ENCODE data around the gene ZNF469. TPM values are rescaled to one million over a fixed set of nuclear protein-coding genes. Genes with fewer than 3 reads are reported as not detected.
"Not testable (repeated sequence)": the region's sequence is repeated elsewhere in the genome, so short reads cannot be mapped to it uniquely, and the experiment has no call there.

Gene ZNF469
- total and polyA plus RNA-seq, 5 donors, result 0.84 to 1.9 (median 1.8) TPM

DNA sequence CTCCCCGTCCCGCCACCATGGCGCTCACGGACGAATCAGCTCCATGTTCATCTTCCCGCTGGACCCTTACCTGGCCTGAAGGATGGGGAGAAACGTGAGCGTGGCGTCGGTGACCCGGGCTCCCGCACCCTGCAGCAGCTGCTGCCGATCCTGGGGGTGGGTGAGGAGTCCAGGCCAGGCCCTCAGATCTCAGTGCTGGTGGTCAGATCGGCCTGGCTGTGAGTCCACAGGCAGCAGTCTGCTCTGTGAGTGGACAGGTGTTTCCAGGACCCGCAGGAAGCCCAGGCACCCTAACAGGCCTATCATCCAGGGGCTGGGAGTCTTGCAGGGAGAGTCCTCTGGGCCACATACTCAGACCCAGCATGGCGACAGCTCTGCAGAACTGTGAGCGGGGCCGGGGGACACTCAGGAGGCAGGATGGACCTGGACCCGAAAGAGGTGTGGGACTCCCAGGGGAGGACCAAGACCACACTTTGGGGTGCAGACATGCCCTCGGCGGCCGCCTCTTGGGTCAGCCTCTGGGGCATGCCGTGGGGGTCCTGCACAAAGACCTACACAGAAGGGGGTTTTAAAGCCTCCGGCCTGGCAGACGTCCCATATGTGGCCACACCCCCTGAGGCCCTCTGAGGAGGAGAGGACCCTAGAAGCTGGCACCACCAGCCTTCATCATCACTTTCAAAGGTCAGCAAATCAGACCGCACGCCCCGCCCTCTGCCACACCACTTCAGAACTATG, 27.2 kb upstream of the ZNF469 start:
- DNase-seq (peak in 1 of 3 donors; percentile 9), ATAC-seq (no peak)
- no peaks in the 10 kb centered on the region for H3K9me3 ChIP-seq (ENCODE audit: control insufficient read depth, low read length)
- no peaks in the 10 kb centered on the region for H3K4me1 ChIP-seq (ENCODE audit: control insufficient read depth, insufficient read depth, low read length)
- no peak overlapping the region for H3K27ac ChIP-seq (ENCODE audit: low read length)
- intact Hi-C loops (cut with DNase I), result no loop called here
- H3K27me3 ChIP-seq (ENCODE audit: control insufficient read depth, insufficient read depth), result no peaks in the 10 kb centered on the region
- WGBS, result 92% methylated on average over 28 of the region's 28 CpGs
- no peak overlapping the region for H3K4me3 ChIP-seq (ENCODE audit: low read length)

DNA sequence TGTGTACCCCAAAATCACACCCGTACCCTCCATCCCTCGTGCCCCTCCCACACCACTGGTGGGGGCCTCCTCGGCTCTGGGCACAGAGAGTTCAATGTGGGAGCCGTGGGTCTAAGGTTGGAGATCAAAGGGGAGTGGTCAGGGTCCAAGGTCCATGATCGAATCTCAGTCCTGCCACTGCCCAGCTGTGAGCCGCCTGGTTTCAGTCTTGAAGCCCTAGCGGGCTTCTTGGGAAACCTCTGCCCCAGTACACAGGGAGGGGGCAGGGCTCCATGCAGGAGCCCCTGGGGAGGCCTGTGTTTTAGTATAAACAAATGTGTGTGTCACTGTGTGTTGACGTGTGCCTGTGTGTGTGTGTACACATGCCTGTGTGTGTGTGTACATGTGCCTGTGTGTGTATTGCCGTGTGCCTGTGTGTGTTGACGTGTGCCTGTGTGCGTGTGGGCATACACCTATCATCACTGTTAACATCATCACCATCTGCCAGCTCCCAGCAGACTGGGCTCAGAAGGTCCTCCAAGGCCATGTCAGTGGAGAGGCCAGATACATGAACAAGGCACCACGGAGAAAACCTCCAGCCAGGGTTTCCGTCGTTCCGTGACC, 26.5 kb upstream of the ZNF469 start:
- 86% methylated on average over 15 of the region's 15 CpGs for WGBS
- H3K9me3 ChIP-seq (ENCODE audit: control insufficient read depth, low read length), result no peaks in the 10 kb centered on the region
- no peak overlapping the region for H3K4me3 ChIP-seq (ENCODE audit: low read length)
- DNase-seq, result no peak
- intact Hi-C loops (cut with DNase I), result no loop called here
- no peak overlapping the region for H3K27ac ChIP-seq (ENCODE audit: low read length)
- no peaks in the 10 kb centered on the region for H3K27me3 ChIP-seq (ENCODE audit: control insufficient read depth, insufficient read depth)
- no peak for ATAC-seq
- H3K4me1 ChIP-seq (ENCODE audit: control insufficient read depth, insufficient read depth, low read length), result no peaks in the 10 kb centered on the region

DNA sequence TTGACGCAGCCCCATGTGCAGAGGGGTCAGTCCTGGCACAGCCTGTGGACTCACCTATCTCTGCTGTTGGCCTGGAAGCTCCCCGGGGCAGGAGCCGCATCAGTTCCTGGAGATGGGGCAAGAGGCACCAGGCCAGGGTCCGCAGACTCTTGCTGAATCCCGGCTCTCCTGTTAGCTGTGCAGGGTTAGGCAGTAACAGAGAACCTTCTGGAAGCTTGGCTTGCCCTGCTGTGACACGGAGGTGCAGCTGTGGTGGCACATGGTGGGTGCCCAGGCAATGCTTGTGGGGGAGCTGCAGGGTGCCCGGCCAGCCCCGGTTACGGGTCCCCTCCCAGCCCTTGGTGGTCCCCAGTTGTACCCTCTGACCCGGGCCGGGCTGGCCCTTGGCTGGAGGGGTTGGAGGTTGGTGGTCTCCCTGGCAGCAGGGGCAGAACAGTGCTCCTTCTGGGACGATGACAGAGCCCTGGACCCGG, 26.0 kb upstream of the ZNF469 start:
- H3K27me3 ChIP-seq (ENCODE audit: control insufficient read depth, insufficient read depth), result no peaks in the 10 kb centered on the region
- intact Hi-C loops (cut with DNase I), result no loop called here
- H3K9me3 ChIP-seq (ENCODE audit: control insufficient read depth, low read length), result no peaks in the 10 kb centered on the region
- ATAC-seq, result no peak
- peak in 2 of 3 donors; percentile 6 to 28 for DNase-seq
- no peak overlapping the region for H3K27ac ChIP-seq (ENCODE audit: low read length)
- H3K4me3 ChIP-seq (ENCODE audit: low read length), result no peak overlapping the region
- 88% methylated on average over 13 of the region's 13 CpGs for WGBS
- H3K4me1 ChIP-seq (ENCODE audit: control insufficient read depth, insufficient read depth, low read length), result no peaks in the 10 kb centered on the region

DNA sequence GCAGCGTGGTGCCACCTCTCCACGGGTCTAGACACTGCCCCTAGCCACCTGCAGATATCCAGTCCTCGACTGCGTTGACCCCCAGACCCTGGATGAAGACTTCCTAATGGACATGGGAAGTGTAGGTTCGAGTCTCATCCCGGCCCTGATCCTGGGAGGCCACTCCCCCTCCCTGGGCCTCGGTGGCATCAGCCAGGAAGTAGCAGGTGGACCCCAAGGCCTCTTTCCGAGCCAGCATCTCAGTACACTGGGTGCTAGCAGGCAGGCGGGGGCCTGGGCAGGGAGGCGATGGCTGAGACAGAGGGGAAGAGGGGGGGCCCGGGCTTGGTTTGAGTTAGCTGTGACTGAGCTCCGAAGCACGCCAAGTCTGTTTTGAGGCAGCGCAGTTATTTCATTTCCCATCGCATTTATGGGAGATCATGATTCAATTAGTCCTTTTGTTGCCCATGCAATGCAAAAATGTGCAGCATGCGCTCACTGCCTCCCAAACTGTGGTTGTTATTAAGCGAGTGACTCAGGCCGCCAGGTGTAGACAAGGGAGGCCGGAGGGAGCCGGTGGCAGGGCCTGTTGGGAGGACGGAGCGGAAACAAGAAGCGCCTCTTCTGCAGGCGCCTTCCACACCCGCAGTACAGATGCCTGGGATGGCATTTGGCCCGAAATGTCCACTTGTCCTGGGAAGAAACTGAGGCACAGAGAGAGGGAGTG, 25.3 kb upstream of the ZNF469 start:
- intact Hi-C loops (cut with DNase I), result no loop called here
- 89% methylated on average over 26 of the region's 26 CpGs for WGBS
- Histone ChIP-seq H3K27me3 (ENCODE audit: control insufficient read depth, insufficient read depth) (no peaks in the 10 kb centered on the region), H3K9me3 (ENCODE audit: control insufficient read depth, low read length) (no peaks in the 10 kb centered on the region), H3K4me3 (ENCODE audit: low read length) (no peak overlapping the region), H3K4me1 (ENCODE audit: control insufficient read depth, insufficient read depth, low read length) (no peaks in the 10 kb centered on the region), H3K27ac (ENCODE audit: low read length) (no peak overlapping the region)
- ATAC-seq (peak in 1 of 2 donors; percentile 23), DNase-seq (peak in 2 of 3 donors; percentile 7 to 29)

DNA sequence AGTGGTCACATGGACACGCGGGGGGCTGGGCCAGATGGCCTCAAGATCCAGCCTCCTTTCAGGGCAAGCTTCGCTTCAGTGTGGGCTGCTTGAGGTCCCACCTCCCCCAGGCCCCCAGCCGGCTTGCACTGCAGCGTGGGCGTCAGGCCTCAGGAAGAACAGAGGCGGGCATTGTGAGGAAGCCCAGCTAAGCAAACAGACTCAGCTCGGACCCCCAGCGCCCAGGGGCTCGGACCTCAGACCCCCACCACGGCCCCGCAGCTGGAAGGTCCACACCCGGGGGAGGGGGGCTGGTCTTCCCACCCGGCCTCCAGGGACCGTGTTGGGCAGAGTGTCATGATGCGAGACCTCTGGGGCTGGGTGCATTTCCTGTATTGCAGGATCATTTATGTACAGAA, 24.7 kb upstream of the ZNF469 start:
- 69% methylated on average over 16 of the region's 16 CpGs for WGBS
- H3K4me1 ChIP-seq (ENCODE audit: control insufficient read depth, insufficient read depth, low read length), result no peaks in the 10 kb centered on the region
- ATAC-seq, result no peak
- intact Hi-C loops (cut with DNase I), result no loop called here
- DNase-seq, result peak in 2 of 3 donors; percentile 7 to 18
- H3K4me3 ChIP-seq (ENCODE audit: low read length), result no peak overlapping the region
- no peak overlapping the region for H3K27ac ChIP-seq (ENCODE audit: low read length)
- no peaks in the 10 kb centered on the region for H3K27me3 ChIP-seq (ENCODE audit: control insufficient read depth, insufficient read depth)
- H3K9me3 ChIP-seq (ENCODE audit: control insufficient read depth, low read length), result no peaks in the 10 kb centered on the region

DNA sequence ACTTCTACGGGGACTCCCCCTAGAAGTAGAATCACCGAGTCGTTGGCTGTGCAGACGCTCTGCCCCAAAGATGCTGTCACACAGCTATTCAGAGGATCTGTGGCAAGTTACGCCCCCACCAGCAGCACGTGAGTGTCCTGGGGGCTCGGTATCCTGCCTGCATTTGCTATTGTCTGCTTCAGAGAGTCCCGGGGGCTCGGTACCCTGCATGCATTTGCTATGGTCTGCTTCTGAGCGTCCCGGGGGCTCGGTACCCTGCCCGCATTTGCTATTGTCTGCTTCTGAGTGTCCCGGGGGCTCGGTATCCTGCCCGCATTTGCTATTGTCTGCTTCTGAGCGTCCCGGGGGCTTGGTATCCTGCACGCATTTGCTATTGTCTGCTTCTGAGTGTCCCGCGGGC, 23.8 kb upstream of the ZNF469 start:
- no peaks in the 10 kb centered on the region for H3K4me1 ChIP-seq (ENCODE audit: control insufficient read depth, insufficient read depth, low read length)
- 87% methylated on average over 21 of the region's 21 CpGs for WGBS

DNA sequence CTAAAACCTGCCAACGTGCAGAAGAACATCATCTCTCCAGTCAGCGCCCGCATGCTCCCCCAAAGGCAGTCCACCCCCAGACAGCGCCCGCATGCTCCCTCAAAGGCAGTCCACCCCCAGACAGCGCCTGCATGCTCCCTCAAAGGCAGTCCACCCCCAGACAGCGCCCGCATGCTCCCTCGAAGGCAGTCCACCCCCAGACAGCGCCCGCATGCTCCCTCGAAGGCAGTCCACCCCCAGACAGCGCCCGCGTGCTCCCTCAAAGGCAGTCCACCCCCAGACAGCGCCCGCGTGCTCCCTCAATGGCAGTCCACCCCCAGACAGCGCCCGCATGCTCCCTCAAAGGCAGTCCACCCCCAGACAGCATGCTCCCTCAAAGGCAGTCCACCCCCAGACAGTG, 22.4 kb upstream of the ZNF469 start:
- WGBS, result 95% methylated on average over 20 of the region's 20 CpGs
- H3K27ac ChIP-seq (ENCODE audit: low read length); H3K9me3 ChIP-seq (ENCODE audit: control insufficient read depth, low read length); H3K27me3 ChIP-seq (ENCODE audit: control insufficient read depth, insufficient read depth); intact Hi-C loops (cut with DNase I); H3K4me3 ChIP-seq (ENCODE audit: low read length); ATAC-seq; H3K4me1 ChIP-seq (ENCODE audit: control insufficient read depth, insufficient read depth, low read length): not testable (repeated sequence)
- DNase-seq, result peak in 2 of 3 donors; percentile 1 to 18

More for the DNA sequence above, 23.8 kb upstream of the ZNF469 start:
- H3K4me3 ChIP-seq (ENCODE audit: low read length), result no peak overlapping the region
- intact Hi-C loops (cut with DNase I), result no loop called here
- H3K27me3 ChIP-seq (ENCODE audit: control insufficient read depth, insufficient read depth), result no peaks in the 10 kb centered on the region
- no peak overlapping the region for H3K27ac ChIP-seq (ENCODE audit: low read length)
- no peak for ATAC-seq
- no peaks in the 10 kb centered on the region for H3K9me3 ChIP-seq (ENCODE audit: control insufficient read depth, low read length)
- DNase-seq, result peak in 2 of 3 donors; percentile 1 to 16

DNA sequence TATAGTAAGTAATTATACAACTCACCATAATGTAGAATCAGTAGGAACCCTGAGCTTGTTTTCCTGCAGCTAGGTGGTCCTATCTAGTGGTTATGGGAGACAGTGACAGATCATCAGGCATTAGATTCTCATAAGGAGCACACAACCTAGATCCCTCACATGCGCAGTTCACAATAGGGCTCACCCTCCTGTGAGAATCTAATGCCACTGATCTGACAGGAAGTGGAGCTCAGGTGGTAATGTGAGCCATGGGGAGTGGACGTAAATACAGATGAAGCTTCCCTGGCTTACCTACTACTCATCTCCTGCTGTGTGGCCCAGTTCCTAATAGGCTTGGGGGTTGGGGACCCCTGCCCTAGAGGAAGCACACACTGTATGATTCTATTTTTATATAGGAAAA, 21.8 kb upstream of the ZNF469 start:
- DNase-seq (no peak), ATAC-seq (no peak)
- intact Hi-C loops (cut with DNase I), result no loop called here
- no peak overlapping the region for H3K27ac ChIP-seq (ENCODE audit: low read length)
- H3K4me1 ChIP-seq (ENCODE audit: control insufficient read depth, insufficient read depth, low read length), result no peaks in the 10 kb centered on the region
- no peak overlapping the region for H3K4me3 ChIP-seq (ENCODE audit: low read length)
- 80% methylated on average over 2 of the region's 2 CpGs for WGBS
- H3K9me3 ChIP-seq (ENCODE audit: control insufficient read depth, low read length), result no peaks in the 10 kb centered on the region
- no peaks in the 10 kb centered on the region for H3K27me3 ChIP-seq (ENCODE audit: control insufficient read depth, insufficient read depth)

DNA sequence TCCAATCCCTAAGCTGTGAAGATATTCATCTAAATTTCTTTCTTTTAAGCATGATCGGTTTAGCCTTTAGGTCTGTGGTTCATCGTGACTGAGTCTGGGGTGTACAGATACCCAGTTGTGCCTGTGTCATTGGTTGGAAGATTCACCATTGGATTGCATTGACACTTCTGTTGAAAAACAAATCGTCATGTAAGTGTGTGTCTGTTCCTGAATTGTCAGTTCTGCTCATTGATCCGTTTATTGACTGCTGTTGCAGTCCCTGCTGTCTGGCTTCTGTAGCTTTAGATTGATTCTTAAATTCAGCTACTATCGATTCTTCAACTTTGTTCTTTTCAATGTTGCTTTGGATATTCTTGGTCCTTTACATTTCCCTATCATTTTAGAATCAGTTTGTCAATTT, 21.0 kb upstream of the ZNF469 start:
- no peak for DNase-seq
- Histone ChIP-seq H3K4me3 (ENCODE audit: low read length) (no peak overlapping the region), H3K27ac (ENCODE audit: low read length) (no peak overlapping the region), H3K4me1 (ENCODE audit: control insufficient read depth, insufficient read depth, low read length) (no peaks in the 10 kb centered on the region), H3K27me3 (ENCODE audit: control insufficient read depth, insufficient read depth) (no peaks in the 10 kb centered on the region), H3K9me3 (ENCODE audit: control insufficient read depth, low read length) (no peaks in the 10 kb centered on the region)
- intact Hi-C loops (cut with DNase I), result no loop called here
- ATAC-seq, result no peak
- 83% methylated on average over 5 of the region's 5 CpGs for WGBS

DNA sequence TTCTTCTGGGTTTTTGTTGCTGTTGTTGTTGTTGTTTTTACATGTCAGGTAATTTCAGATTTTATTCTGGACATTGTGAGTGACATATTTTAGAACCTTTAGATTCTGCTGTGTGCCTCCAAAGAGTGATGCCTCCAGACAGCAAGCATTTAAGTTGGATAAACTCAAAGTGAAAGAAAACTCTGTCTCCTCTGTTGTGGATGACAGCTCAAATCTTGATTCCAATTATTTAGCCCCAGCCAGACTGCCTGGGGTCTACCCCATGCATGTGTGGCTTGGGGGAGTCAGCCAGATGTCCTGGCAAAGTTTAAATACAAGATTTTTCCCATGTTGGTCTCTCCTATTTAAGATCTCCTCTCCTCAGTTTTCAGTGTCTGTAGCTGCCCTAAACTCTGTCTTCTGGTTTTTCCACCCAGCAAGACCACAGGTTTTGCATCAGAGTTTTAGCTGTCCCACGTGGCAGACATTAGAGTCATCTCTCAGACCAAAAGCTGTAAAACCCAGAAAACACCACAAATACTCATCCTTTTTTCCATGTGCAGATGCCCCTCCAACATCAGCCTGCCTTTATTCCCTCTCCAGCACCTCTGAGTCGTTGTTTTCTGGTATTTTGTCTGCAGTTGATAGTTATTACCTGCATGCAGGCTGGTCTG, 19.4 kb upstream of the ZNF469 start:
- no peak for DNase-seq
- Histone ChIP-seq H3K4me1 (ENCODE audit: control insufficient read depth, insufficient read depth, low read length) (no peaks in the 10 kb centered on the region), H3K4me3 (ENCODE audit: low read length) (no peak overlapping the region), H3K27ac (ENCODE audit: low read length) (no peak overlapping the region), H3K9me3 (ENCODE audit: control insufficient read depth, low read length) (no peaks in the 10 kb centered on the region), H3K27me3 (ENCODE audit: control insufficient read depth, insufficient read depth) (no peaks in the 10 kb centered on the region)
- ATAC-seq, result no peak
- WGBS, result 64% methylated on average over 2 of the region's 2 CpGs
- intact Hi-C loops (cut with DNase I), result no loop called here

Data from right cardiac atrium (tissue), 5 donors.